PC-3 (cell line): ENCODE data around the gene ANKRD13C. TPM values are rescaled to one million over a fixed set of nuclear protein-coding genes. Genes with fewer than 3 reads are reported as not detected.
A peak's percentile ranks its signal among the peaks of the same experiment; 100 is the strongest.

Source experiments
- ATAC-seq: fragments of 200-7000 bp; cut with Tn5 transposase; 2 replicates; pipeline ENCODE4 v1.9.1; 2020; ENCODE audit warnings: mild to moderate bottlenecking, moderate library complexity
- BruUV-seq: library from RNA; stranded (reverse); fragments of 400-500 nt; replicated peaks from 2 replicates; lab custom pipeline; 2021; lab: Mats Ljungman, UMichigan
- CTCF ChIA-PET: fragments of 300-600 bp; sonication (Branson Sonifier 250); formaldehyde crosslinking; loops from one replicate; lab custom pipeline; 2022; ENCODE audit warnings: antibody characterized with exemption; lab: Charles Lee
- POLR2A ChIA-PET: fragments of 300-600 bp; sonication (Branson Sonifier 250); formaldehyde crosslinking; loops from one replicate; lab custom pipeline; 2022; ENCODE audit warnings: antibody characterized with exemption; ENCODE audit not compliant: unreplicated experiment; lab: Charles Lee
- DNase-seq: peaks from one replicate; pipeline ENCODE4 v3.0.0-alpha.2; 2015
- H2AFZ ChIP-seq: fragments of 300-600 bp; sonication (generic); 2 replicates; pipeline ENCODE4 v1.6.0; 2016; ENCODE audit warnings: antibody characterized with exemption, low read length
- H3F3A ChIP-seq: fragments of 300-600 bp; sonication (generic); one replicate; pipeline ENCODE4 v1.6.0; 2017; ENCODE audit warnings: antibody characterized with exemption, low read length, control low read depth, mild to moderate bottlenecking; ENCODE audit not compliant: unreplicated experiment
- H3K27ac ChIP-seq: fragments of 300-600 bp; sonication (generic); 2 replicates; pipeline ENCODE4 v1.5.1; 2016; ENCODE audit warnings: mild to moderate bottlenecking, low read length
- H3K27me3 ChIP-seq: fragments of 300-600 bp; sonication (generic); 2 replicates; pipeline ENCODE4 v1.6.1; 2016; ENCODE audit warnings: low read length, mixed read lengths
- H3K36me3 ChIP-seq: fragments of 300-600 bp; sonication (generic); 2 replicates; pipeline ENCODE4 v1.6.1; 2016; ENCODE audit warnings: low read depth, mixed run types, low read length, mixed read lengths
- H3K4me1 ChIP-seq: fragments of 300-600 bp; sonication (generic); 2 replicates; pipeline ENCODE4 v1.5.1; 2016; ENCODE audit warnings: low read length; ENCODE audit not compliant: insufficient read depth
- H3K4me2 ChIP-seq: fragments of 300-600 bp; sonication (generic); 2 replicates; pipeline ENCODE4 v1.6.0; 2016; ENCODE audit warnings: low read length
- H3K4me3 ChIP-seq: fragments of 300-600 bp; sonication (generic); 2 replicates; pipeline ENCODE4 v1.5.1; 2016; ENCODE audit warnings: mild to moderate bottlenecking, low read length, mixed read lengths
- H3K79me2 ChIP-seq: fragments of 300-600 bp; sonication (generic); 2 replicates; pipeline ENCODE4 v1.6.1; 2017; ENCODE audit warnings: low read length, mixed read lengths
- H3K9ac ChIP-seq: fragments of 300-600 bp; sonication (generic); 2 replicates; pipeline ENCODE4 v1.6.0; 2016; ENCODE audit warnings: mild to moderate bottlenecking, low read length
- H3K9me2 ChIP-seq: fragments of 300-600 bp; sonication (generic); replicated peaks from 2 replicates; pipeline ENCODE4 v1.6.1; 2016; ENCODE audit warnings: mixed run types, low read length, mixed read lengths
- H3K9me3 ChIP-seq: fragments of 300-600 bp; sonication (generic); 2 replicates; pipeline ENCODE4 v1.6.1; 2016; ENCODE audit warnings: low read length, mixed read lengths
- H4K20me1 ChIP-seq: fragments of 300-600 bp; sonication (generic); 2 replicates; pipeline ENCODE4 v1.6.1; 2016; ENCODE audit warnings: low read length, mixed read lengths
- CTCF ChIP-seq: fragments of 300-600 bp; sonication (generic); conservative IDR thresholded peaks from 2 replicates; pipeline ENCODE4 v1.5.1; 2017; ENCODE audit warnings: antibody characterized with exemption, low read depth, mild to moderate bottlenecking, low read length
- EZH2 ChIP-seq: fragments of 300-600 bp; sonication (generic); IDR thresholded peaks from one replicate; pipeline ENCODE4 v1.6.1; 2017; ENCODE audit warnings: antibody characterized with exemption, mild to moderate bottlenecking, low read length; ENCODE audit not compliant: unreplicated experiment
- EZH2phosphoT487 ChIP-seq: fragments of 300-600 bp; sonication (generic); IDR thresholded peaks from 2 replicates; pipeline ENCODE4 v1.6.1; 2018; ENCODE audit warnings: mild to moderate bottlenecking, antibody characterized with exemption, low read length, borderline replicate concordance
- intact Hi-C: fragments of 100-400 bp; cut with micrococcal nuclease; formaldehyde crosslinking; loops from 2 replicates; pipeline ENCODE4 v1.9.0; 2023
- total RNA-seq: library from RNA; depleted of rRNA; stranded (reverse); fragments of >200 nt; gene quantifications from 2 replicates; pipeline ENCODE4 v1.2.3, GENCODE V29; 2014

Gene ANKRD13C
- total RNA-seq, 1 experiment from 2014 or later = 41.5 TPM

GRCh38 chr1:70386121-70386520 lies 31.6 kb upstream of the ANKRD13C start:
- Histone ChIP-seq H2AFZ (no peak overlapping the region), H3F3A (no peaks in the 10 kb centered on the region), H3K4me3 (no peak overlapping the region), H3K9me2 (no peaks in the 10 kb centered on the region), H3K27me3 (no peaks in the 10 kb centered on the region), H3K79me2 (no peaks in the 10 kb centered on the region), H3K4me2 (peak overlapping the region; percentile 52), H3K9ac (peak overlapping the region; percentile 45; the same call in 1 of the 2 replicates), H3K9me3 (no peaks in the 10 kb centered on the region), H3K36me3 (no peaks in the 10 kb centered on the region), H3K27ac (peak overlapping the region; percentile 83), H4K20me1 (no peaks in the 10 kb centered on the region), H3K4me1 (peaks cover 23% of the 10 kb centered on the region)
- ChIA-PET CTCF (no interaction called here), POLR2A (no interaction called here)
- ATAC-seq (peak; percentile 82), DNase-seq (peak; percentile 87)
- no TSS peak for BruUV-seq
- no peak for TF ChIP-seq EZH2
- no peak for TF ChIP-seq CTCF
- TF ChIP-seq EZH2phosphoT487 = no peak
- intact Hi-C loops = loop anchor here (2.0 kb wide), 2 partner anchors 27 to 43 kb away; no protein-coding TSS in a partner anchor

DNA sequence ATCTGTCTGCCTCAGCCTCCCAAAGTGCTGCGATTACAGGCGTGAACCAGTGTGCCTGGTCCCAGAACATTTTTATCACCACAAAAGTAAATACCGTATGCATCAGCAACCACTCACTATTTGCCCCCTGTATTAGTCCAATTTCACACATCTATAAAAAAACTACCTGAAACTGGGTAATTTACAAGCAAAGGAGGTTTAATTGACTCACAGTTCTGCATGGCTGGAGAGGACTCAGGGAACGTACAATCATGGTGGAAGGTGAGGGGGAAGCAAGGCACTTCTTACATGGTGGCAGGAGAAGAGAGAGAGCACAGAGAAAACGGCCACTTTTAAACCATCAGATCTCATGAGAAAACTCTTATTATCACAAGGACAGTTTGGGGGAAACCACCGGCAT lies 31.0 kb upstream of the ANKRD13C start:
- Histone ChIP-seq H3K27me3 (no peaks in the 10 kb centered on the region), H3K4me2 (peak overlapping the region; percentile 52), H4K20me1 (no peaks in the 10 kb centered on the region), H3K79me2 (no peaks in the 10 kb centered on the region), H3K36me3 (no peaks in the 10 kb centered on the region), H3K9ac (peak overlapping the region; percentile 45; the same call in 1 of the 2 replicates), H2AFZ (no peak overlapping the region), H3K9me2 (no peaks in the 10 kb centered on the region), H3K4me3 (no peak overlapping the region), H3F3A (no peaks in the 10 kb centered on the region), H3K27ac (peak overlapping the region; percentile 83), H3K9me3 (no peaks in the 10 kb centered on the region), H3K4me1 (peaks cover 23% of the 10 kb centered on the region)
- POLR2A ChIA-PET = no interaction called here
- peak; percentile 6; the same call in 1 of the 2 replicates for ATAC-seq
- no TSS peak for BruUV-seq
- TF ChIP-seq EZH2phosphoT487 = no peak
- TF ChIP-seq EZH2 = no peak
- no peak for TF ChIP-seq CTCF
- peak; percentile 34 for DNase-seq
- intact Hi-C loops = no loop called here
- CTCF ChIA-PET = no interaction called here

- Histone ChIP-seq H3K4me3 (no peak overlapping the region), H3K79me2 (no peaks in the 10 kb centered on the region), H3K36me3 (no peaks in the 10 kb centered on the region), H3K9me3 (no peaks in the 10 kb centered on the region), H3K9ac (no peak overlapping the region), H3K4me2 (no peak overlapping the region), H2AFZ (no peak overlapping the region), H3F3A (no peaks in the 10 kb centered on the region), H3K27ac (no peak overlapping the region), H4K20me1 (no peaks in the 10 kb centered on the region), H3K9me2 (no peaks in the 10 kb centered on the region), H3K27me3 (no peaks in the 10 kb centered on the region), H3K4me1 (peaks cover 23% of the 10 kb centered on the region)
- no TSS peak for BruUV-seq
- intact Hi-C loops = no loop called here
- DNase-seq = no peak
- TF ChIP-seq EZH2 (no peak), CTCF (no peak), EZH2phosphoT487 (no peak)
- POLR2A ChIA-PET = no interaction called here
- CTCF ChIA-PET = no interaction called here
- no peak for ATAC-seq
Observed at GRCh38 chr1:70384542-70384941, 30.0 kb upstream of the ANKRD13C start.
